ENCODE results near the gene RBM19. TPM values are rescaled to one million over a fixed set of nuclear protein-coding genes. Genes with fewer than 3 reads are reported as not detected.

Gene RBM19
- total and polyA plus RNA-seq, 2 donors (not counting 3 experiments of a cell fraction or from before 2014, with no cell fraction given) = 13.2 to 34.4 TPM

DNA sequence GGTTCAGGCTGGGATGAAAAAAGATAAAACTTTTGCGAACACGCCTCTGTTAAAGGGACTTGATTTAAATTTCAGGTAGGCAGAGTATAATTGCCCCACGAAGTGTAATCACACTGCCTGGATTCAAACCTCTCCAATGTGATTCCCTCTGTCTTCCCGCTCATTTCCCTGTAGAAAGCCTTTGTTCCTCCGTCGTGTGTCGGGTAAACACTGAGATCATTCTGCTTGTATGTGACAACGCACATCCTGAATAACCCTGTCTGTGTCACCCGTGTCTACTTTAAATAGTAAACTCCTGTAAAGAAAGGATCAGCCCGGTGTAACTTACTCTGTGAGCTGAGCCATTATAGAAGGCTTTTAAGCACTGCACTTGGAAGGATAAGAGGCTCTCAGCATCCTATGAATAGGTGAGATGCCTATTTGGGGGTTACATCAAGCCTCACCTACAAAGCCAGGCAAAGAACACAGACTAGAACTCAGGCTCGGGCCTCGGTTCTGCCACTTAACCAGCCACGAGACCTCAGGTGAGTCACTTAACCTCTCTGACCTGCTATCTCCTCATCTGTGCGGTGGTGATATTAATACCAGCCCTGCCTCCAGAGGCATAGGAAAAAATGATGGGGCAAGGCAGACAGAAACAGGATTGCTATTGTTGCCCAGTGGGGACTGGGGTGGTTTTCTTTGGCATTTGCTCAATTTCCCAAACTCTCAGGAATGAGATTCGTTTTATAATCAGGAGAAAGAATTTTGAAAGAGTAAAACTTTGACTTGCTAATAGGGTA is 74.2 kb downstream of the RBM19 start:
- intact Hi-C loops (cut with micrococcal nuclease) (no loop called here), dilution Hi-C loops (cut with MboI; ENCODE audit: extremely low pct_ligation_motif_present, low sequenced_read_pairs) (no loop called here)
- Histone ChIP-seq H3K9me3 (replicated peaks; ENCODE audit: control insufficient read depth, insufficient read depth, low read length) (no peaks in the 10 kb centered on the region), H3K9me1 (replicated peaks; ENCODE audit: control insufficient read depth, extremely low read depth, insufficient read depth, low read length) (no peaks in the 10 kb centered on the region), H3K79me2 (ENCODE audit: control insufficient read depth, insufficient read depth, low read length) (no peaks in the 10 kb centered on the region), H2AFZ (ENCODE audit: low read depth, low read length) (no peak overlapping the region), H3K4me1 (ENCODE audit: control insufficient read depth, extremely low read depth, insufficient read depth, low read length) (no peaks in the 10 kb centered on the region), H3K4me2 (ENCODE audit: insufficient read depth, low read length) (no peak overlapping the region), H3K27ac (ENCODE audit: insufficient read depth, low read depth, low read length) (no peak overlapping the region), H3K9ac (replicated peaks; ENCODE audit: extremely low read depth, insufficient read depth, low read length) (no peak overlapping the region), H3K27me3 (ENCODE audit: control insufficient read depth in 2 of 2, insufficient read depth in 2 of 2, low read length in 2 of 2) (no peaks in the 10 kb centered on the region), H3K4me3 (replicated peaks in 1 of 3; ENCODE audit: insufficient read depth in 1 of 3, low read depth in 1 of 3, low read length in 3 of 3) (no peak overlapping the region), H4K20me1 (replicated peaks; ENCODE audit: control insufficient read depth, extremely low read depth, insufficient read depth, low read length) (no peaks in the 10 kb centered on the region), H3K36me3 (ENCODE audit: control insufficient read depth in 2 of 2, extremely low read depth in 1 of 2, insufficient read depth in 2 of 2, low read length in 2 of 2) (no peaks in the 10 kb centered on the region)
- FAIRE-seq (no peak), DNase-seq (ENCODE audit: low read depth, low spot score) (peak; percentile 30)
- BruUV-seq (replicated peaks) = no TSS peak
- POLR2A ChIA-PET = no interaction called here
- CTCF ChIA-PET = interaction anchor here (3.0 kb wide), 1 partner anchor 430 kb away, joined by 8 read pairs; no protein-coding TSS in a partner anchor
- TF ChIP-seq EZH2 (IDR thresholded peaks at IDR 0.05; ENCODE audit: borderline replicate concordance, low read depth, low read length, severe bottlenecking) (no peak), POLR2AphosphoS5 (IDR thresholded peaks at IDR 0.05; ENCODE audit: insufficient read depth, low read depth, low read length) (no peak), FOS (IDR thresholded peaks at IDR 0.05; ENCODE audit: borderline replicate concordance, insufficient read depth, low read length) (no peak), JUN (IDR thresholded peaks at IDR 0.05; ENCODE audit: borderline replicate concordance, insufficient read depth, insufficient read length, low read depth) (no peak), CTCF (IDR thresholded peaks at IDR 0.05; ENCODE audit: extremely low read depth in 1 of 2, insufficient read depth in 1 of 2, low read depth in 1 of 2, low read length in 2 of 2) (no peak), GATA2 (IDR thresholded peaks at IDR 0.05; ENCODE audit: insufficient read depth, insufficient read length, low read depth, low read length) (no peak), POLR2A (IDR thresholded peaks at IDR 0.05; ENCODE audit: low read depth, low read length) (no peak), MYC (IDR thresholded peaks at IDR 0.05; ENCODE audit: low read depth, low read length) (no peak)
- TF ChIP-seq, protein P1, sequence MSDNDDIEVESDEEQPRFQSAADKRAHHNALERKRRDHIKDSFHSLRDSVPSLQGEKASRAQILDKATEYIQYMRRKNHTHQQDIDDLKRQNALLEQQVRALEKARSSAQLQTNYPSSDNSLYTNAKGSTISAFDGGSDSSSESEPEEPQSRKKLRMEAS (IDR thresholded peaks at IDR 0.05; ENCODE audit: insufficient read depth, insufficient read length) = no peak

Measured in endothelial cell of umbilical vein (primary cell).